ENCODE measurements around the gene FBXO24. TPM values are rescaled to one million over a fixed set of nuclear protein-coding genes. Genes with fewer than 3 reads are reported as not detected.

Gene FBXO24
- total and polyA plus RNA-seq, 9 of the 15 experiments (the other 6 are each of a cell fraction or from before 2014, with no cell fraction given) = 0.17 to 0.95 (median 0.50) TPM

Small RNA genes lying within 50 kb of the gene (small RNA-seq; reads per million reads assigned to genes)
- gene SAP25 = not detected

Other genes with a start within 250 kb of the FBXO24 start
Only the 7 nearest of the 21 such genes appear.
- 11.7 and 20.2 TPM in 2 replicates for gene AGFG2, start 47.1 kb upstream of the FBXO24 start, total RNA-seq (2014; rRNA removed)
- gene AGFG2, start 47.1 kb upstream of the FBXO24 start, total RNA-seq (2014; rRNA removed; fragmentation: Illumina TruSeq; extraction: Trizol) = 3.6 and 4.3 TPM in 2 replicates
- gene AGFG2, start 47.1 kb upstream of the FBXO24 start, total RNA-seq (2015; rRNA removed; fragmentation: Illumina TruSeq; extraction: Trizol) = 7.8 and 9.3 TPM in 2 replicates
- 23.1 and 23.4 TPM in 2 replicates for gene AGFG2, start 47.1 kb upstream of the FBXO24 start, total RNA-seq (2021)
- gene AGFG2, start 47.1 kb upstream of the FBXO24 start, polyA plus RNA-seq (2011; rRNA removed) = 4.6 and 5.2 TPM in 2 replicates
- 6.5 and 9.6 TPM in 2 replicates for gene AGFG2, start 47.1 kb upstream of the FBXO24 start, polyA plus RNA-seq (2014; fragmentation: Illumina TruSeq; extraction: Trizol)
- gene AGFG2, start 47.1 kb upstream of the FBXO24 start, polyA plus RNA-seq (2014; fragmentation: Nextera tagmentation; extraction: Ambion mirVana) = under 1 TPM; 0.31 to 0.32 TPM
- 10.0 and 16.8 TPM in 2 replicates for gene AGFG2, start 47.1 kb upstream of the FBXO24 start, polyA plus RNA-seq (2014; rRNA removed)
- gene SAP25, start 12.4 kb upstream of the FBXO24 start, total RNA-seq (2014; rRNA removed) = 1.3 and 1.8 TPM in 2 replicates
- 0.48 TPM in 1 of 2 replicates, not detected in the other for gene SAP25, start 12.4 kb upstream of the FBXO24 start, total RNA-seq (2014; rRNA removed; fragmentation: Illumina TruSeq; extraction: Trizol)
- 1.1 TPM in 2 replicates for gene SAP25, start 12.4 kb upstream of the FBXO24 start, total RNA-seq (2015; rRNA removed; fragmentation: Illumina TruSeq; extraction: Trizol)
- 3.2 and 5.3 TPM in 2 replicates for gene SAP25, start 12.4 kb upstream of the FBXO24 start, total RNA-seq (2021)
- 0.42 and 2.1 TPM in 2 replicates for gene SAP25, start 12.4 kb upstream of the FBXO24 start, polyA plus RNA-seq (2011; rRNA removed)
- 0.48 and 2.8 TPM in 2 replicates for gene SAP25, start 12.4 kb upstream of the FBXO24 start, polyA plus RNA-seq (2014; fragmentation: Illumina TruSeq; extraction: Trizol)
- under 1 TPM; 0.13 to 0.14 TPM for gene SAP25, start 12.4 kb upstream of the FBXO24 start, polyA plus RNA-seq (2014; fragmentation: Nextera tagmentation; extraction: Ambion mirVana)
- 4.2 and 8.1 TPM in 2 replicates for gene SAP25, start 12.4 kb upstream of the FBXO24 start, polyA plus RNA-seq (2014; rRNA removed)
- 15.0 and 33.7 TPM in 2 replicates for gene LRCH4, start 199 bp upstream of the FBXO24 start, total RNA-seq (2014; rRNA removed)
- gene LRCH4, start 199 bp upstream of the FBXO24 start, total RNA-seq (2014; rRNA removed; fragmentation: Illumina TruSeq; extraction: Trizol) = 3.3 and 6.0 TPM in 2 replicates
- 15.0 and 17.2 TPM in 2 replicates for gene LRCH4, start 199 bp upstream of the FBXO24 start, total RNA-seq (2015; rRNA removed; fragmentation: Illumina TruSeq; extraction: Trizol)
- gene LRCH4, start 199 bp upstream of the FBXO24 start, total RNA-seq (2021) = 56.0 and 63.3 TPM in 2 replicates
- 9.0 and 22.2 TPM in 2 replicates for gene LRCH4, start 199 bp upstream of the FBXO24 start, polyA plus RNA-seq (2011; rRNA removed)
- 15.7 and 28.6 TPM in 2 replicates for gene LRCH4, start 199 bp upstream of the FBXO24 start, polyA plus RNA-seq (2014; fragmentation: Illumina TruSeq; extraction: Trizol)
- under 1 TPM; 0.06 to 0.25 TPM for gene LRCH4, start 199 bp upstream of the FBXO24 start, polyA plus RNA-seq (2014; fragmentation: Nextera tagmentation; extraction: Ambion mirVana)
- 41.0 and 53.0 TPM in 2 replicates for gene LRCH4, start 199 bp upstream of the FBXO24 start, polyA plus RNA-seq (2014; rRNA removed)
- 13.5 and 14.1 TPM in 2 replicates for gene PCOLCE, start 16.0 kb downstream of the FBXO24 start, total RNA-seq (2014; rRNA removed)
- gene PCOLCE, start 16.0 kb downstream of the FBXO24 start, total RNA-seq (2014; rRNA removed; fragmentation: Illumina TruSeq; extraction: Trizol) = 3.8 and 4.5 TPM in 2 replicates
- gene PCOLCE, start 16.0 kb downstream of the FBXO24 start, total RNA-seq (2015; rRNA removed; fragmentation: Illumina TruSeq; extraction: Trizol) = 8.9 and 10.0 TPM in 2 replicates
- 32.4 and 33.9 TPM in 2 replicates for gene PCOLCE, start 16.0 kb downstream of the FBXO24 start, total RNA-seq (2021)
- gene PCOLCE, start 16.0 kb downstream of the FBXO24 start, polyA plus RNA-seq (2011; rRNA removed) = 5.0 and 11.8 TPM in 2 replicates
- gene PCOLCE, start 16.0 kb downstream of the FBXO24 start, polyA plus RNA-seq (2014; fragmentation: Illumina TruSeq; extraction: Trizol) = 30.4 and 31.8 TPM in 2 replicates
- gene PCOLCE, start 16.0 kb downstream of the FBXO24 start, polyA plus RNA-seq (2014; fragmentation: Nextera tagmentation; extraction: Ambion mirVana) = 1 to 10 TPM; 5.2 to 5.4 TPM
- gene PCOLCE, start 16.0 kb downstream of the FBXO24 start, polyA plus RNA-seq (2014; rRNA removed) = 28.0 and 28.6 TPM in 2 replicates
- gene MOSPD3, start 26.2 kb downstream of the FBXO24 start, total RNA-seq (2014; rRNA removed) = 7.3 and 18.3 TPM in 2 replicates
- gene MOSPD3, start 26.2 kb downstream of the FBXO24 start, total RNA-seq (2014; rRNA removed; fragmentation: Illumina TruSeq; extraction: Trizol) = 3.4 and 4.3 TPM in 2 replicates
- 5.8 and 6.9 TPM in 2 replicates for gene MOSPD3, start 26.2 kb downstream of the FBXO24 start, total RNA-seq (2015; rRNA removed; fragmentation: Illumina TruSeq; extraction: Trizol)
- gene MOSPD3, start 26.2 kb downstream of the FBXO24 start, total RNA-seq (2021) = 29.0 and 32.1 TPM in 2 replicates
- 9.1 and 18.6 TPM in 2 replicates for gene MOSPD3, start 26.2 kb downstream of the FBXO24 start, polyA plus RNA-seq (2011; rRNA removed)
- 15.3 and 27.4 TPM in 2 replicates for gene MOSPD3, start 26.2 kb downstream of the FBXO24 start, polyA plus RNA-seq (2014; fragmentation: Illumina TruSeq; extraction: Trizol)
- gene MOSPD3, start 26.2 kb downstream of the FBXO24 start, polyA plus RNA-seq (2014; fragmentation: Nextera tagmentation; extraction: Ambion mirVana) = 1 to 10 TPM; 1.4 to 2.6 TPM
- gene MOSPD3, start 26.2 kb downstream of the FBXO24 start, polyA plus RNA-seq (2014; rRNA removed) = 14.1 and 15.0 TPM in 2 replicates
- gene TFR2, start 55.2 kb downstream of the FBXO24 start, total RNA-seq (2014; rRNA removed) = 71.6 and 92.0 TPM in 2 replicates
- gene TFR2, start 55.2 kb downstream of the FBXO24 start, total RNA-seq (2014; rRNA removed; fragmentation: Illumina TruSeq; extraction: Trizol) = 16.3 and 21.7 TPM in 2 replicates
- gene TFR2, start 55.2 kb downstream of the FBXO24 start, total RNA-seq (2015; rRNA removed; fragmentation: Illumina TruSeq; extraction: Trizol) = 40.8 and 44.0 TPM in 2 replicates
- gene TFR2, start 55.2 kb downstream of the FBXO24 start, total RNA-seq (2021) = 121 and 123 TPM in 2 replicates
- 51.1 and 65.2 TPM in 2 replicates for gene TFR2, start 55.2 kb downstream of the FBXO24 start, polyA plus RNA-seq (2011; rRNA removed)
- 55.3 and 63.5 TPM in 2 replicates for gene TFR2, start 55.2 kb downstream of the FBXO24 start, polyA plus RNA-seq (2014; fragmentation: Illumina TruSeq; extraction: Trizol)
- gene TFR2, start 55.2 kb downstream of the FBXO24 start, polyA plus RNA-seq (2014; fragmentation: Nextera tagmentation; extraction: Ambion mirVana) = 1 to 10 TPM; 3.8 to 4.7 TPM
- 82.0 and 88.6 TPM in 2 replicates for gene TFR2, start 55.2 kb downstream of the FBXO24 start, polyA plus RNA-seq (2014; rRNA removed)
- gene ACTL6B, start 70.1 kb downstream of the FBXO24 start, total RNA-seq (2014; rRNA removed) = not detected in 2 replicates
- not detected in 2 replicates for gene ACTL6B, start 70.1 kb downstream of the FBXO24 start, total RNA-seq (2014; rRNA removed; fragmentation: Illumina TruSeq; extraction: Trizol)
- not detected in 2 replicates for gene ACTL6B, start 70.1 kb downstream of the FBXO24 start, total RNA-seq (2015; rRNA removed; fragmentation: Illumina TruSeq; extraction: Trizol)
- gene ACTL6B, start 70.1 kb downstream of the FBXO24 start, total RNA-seq (2021) = not detected in 2 replicates
- gene ACTL6B, start 70.1 kb downstream of the FBXO24 start, polyA plus RNA-seq (2011; rRNA removed) = not detected in 2 replicates
- gene ACTL6B, start 70.1 kb downstream of the FBXO24 start, polyA plus RNA-seq (2014; fragmentation: Illumina TruSeq; extraction: Trizol) = not detected in 2 replicates
- gene ACTL6B, start 70.1 kb downstream of the FBXO24 start, polyA plus RNA-seq (2014; fragmentation: Nextera tagmentation; extraction: Ambion mirVana) = not detected
- not detected in 2 replicates for gene ACTL6B, start 70.1 kb downstream of the FBXO24 start, polyA plus RNA-seq (2014; rRNA removed)